ENCODE data around the gene AP3B2. TPM values are rescaled to one million over a fixed set of nuclear protein-coding genes. Genes with fewer than 3 reads are reported as not detected.
A peak's percentile ranks its signal among the peaks of the same experiment; 100 is the strongest.

Gene AP3B2
- total and polyA plus RNA-seq, 7 experiments from 2014 or later, result 0.35 to 1.2 (median 0.76) TPM; not detected in 1

DNA sequence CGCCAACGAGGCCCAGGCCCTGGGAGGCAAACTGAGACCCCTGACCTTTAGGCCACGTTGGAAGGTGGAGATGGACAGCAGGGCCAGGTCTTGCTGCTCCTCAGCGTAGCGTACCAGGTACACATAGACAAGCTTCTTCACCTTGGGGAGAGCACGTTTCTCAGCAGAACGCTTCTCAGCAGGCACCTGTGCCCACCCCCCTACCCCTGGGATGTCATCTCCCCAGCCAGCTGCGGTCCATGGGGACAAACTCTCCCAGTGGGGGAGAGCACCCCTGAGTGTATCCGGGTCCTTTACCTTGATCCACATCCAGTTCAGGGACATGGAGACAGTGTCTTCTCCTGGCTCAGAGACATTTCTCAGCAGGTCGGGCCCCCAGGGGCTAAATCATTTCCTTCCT lies 21.0 kb downstream of the AP3B2 start:
- Mint-ChIP-seq H3K4me3 (no peak overlapping the region), H3K9me3 (no peaks in the 10 kb centered on the region), H3K27me3 (peaks cover 0 to 11% (median 0%) of the 10 kb centered on the region in 5 donors), H3K27ac (no peak overlapping the region), H3K4me1 (no peaks in the 10 kb centered on the region), H3K36me3 (no peaks in the 10 kb centered on the region)
- CTCF ChIA-PET, result no interaction called here
- H3K4me1 ChIP-seq (ENCODE audit: control insufficient read depth in 2 of 2, insufficient read depth in 2 of 2, low read length in 2 of 2), result no peaks in the 10 kb centered on the region
- no peak for ATAC-seq
- H3K4me3 ChIP-seq (ENCODE audit: low read length), result no peak overlapping the region
- H3K36me3 ChIP-seq (ENCODE audit: control insufficient read depth in 2 of 3, insufficient read depth in 3 of 3, low read length in 3 of 3), result no peaks in the 10 kb centered on the region
- H3K9me3 ChIP-seq (ENCODE audit: control insufficient read depth in 2 of 3, low read length in 3 of 3), result no peaks in the 10 kb centered on the region
- H3K27ac ChIP-seq (ENCODE audit: low read depth, low read length), result no peak overlapping the region
- intact Hi-C loops (cut with micrococcal nuclease), result no loop called here
- DNase-seq, result no peak
- POLR2A ChIA-PET, result no interaction called here
- H3K27me3 ChIP-seq (ENCODE audit: control insufficient read depth in 2 of 2, insufficient read depth in 2 of 2, low read length in 2 of 2), result no peaks in the 10 kb centered on the region

- H3K27me3 ChIP-seq (ENCODE audit: control insufficient read depth in 2 of 2, insufficient read depth in 2 of 2, low read length in 2 of 2), result no peaks in the 10 kb centered on the region
Measured at GRCh38 chr15:82681371-82681770, 28.3 kb downstream of the AP3B2 start.

DNA sequence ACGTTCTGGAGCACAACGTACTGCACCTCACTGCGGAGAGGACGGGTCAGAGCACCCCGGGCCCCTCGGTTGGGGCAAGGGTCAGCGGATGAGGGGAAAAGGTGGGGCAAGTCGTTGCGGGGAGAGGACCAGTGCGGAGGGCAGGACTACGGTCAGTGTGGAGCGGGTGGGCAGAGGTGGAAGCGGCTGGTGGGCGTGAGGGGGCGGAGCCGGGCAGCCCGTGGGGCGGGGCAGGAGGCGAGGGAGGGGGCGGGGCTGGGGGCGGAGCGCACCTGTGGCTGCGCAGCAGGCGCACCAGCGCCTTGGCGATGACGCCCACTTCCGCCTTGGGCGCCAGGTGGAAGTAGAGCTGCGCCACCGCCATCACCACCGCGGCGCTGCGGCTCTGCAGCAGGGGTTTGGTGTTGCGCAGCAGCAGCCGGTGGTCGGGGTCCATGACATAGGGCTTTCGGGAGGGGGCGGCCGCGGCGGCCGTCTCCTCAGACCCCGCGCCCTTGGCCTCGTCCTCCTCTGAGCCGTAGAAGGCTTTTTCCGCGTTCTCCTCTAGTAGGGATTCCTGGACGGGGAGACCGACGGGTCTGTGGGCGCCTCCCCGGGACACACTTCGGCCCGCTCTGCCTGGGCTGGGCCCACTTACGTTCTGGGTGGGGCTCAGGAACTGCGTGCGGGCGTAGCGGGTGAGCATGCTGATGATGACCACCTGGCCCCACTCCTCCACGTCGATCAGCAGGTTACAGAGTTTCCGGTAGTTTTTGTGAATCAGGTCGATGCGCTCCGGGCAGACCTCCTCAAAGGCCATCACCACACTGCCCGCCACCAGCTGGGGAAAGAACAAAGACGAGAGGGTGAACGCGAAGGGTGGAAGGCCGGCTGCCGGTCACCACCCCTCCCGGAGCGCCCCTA lies 29.2 kb downstream of the AP3B2 start:
- Mint-ChIP-seq H3K36me3 (no peaks in the 10 kb centered on the region), H3K9me3 (peaks cover 0 to 3% (median 0%) of the 10 kb centered on the region in 11 donors), H3K27me3 (peaks cover 0 to 42% (median 0%) of the 10 kb centered on the region in 5 donors), H3K4me3 (peak overlapping the region; percentile 82 to 96 (median 93)), H3K27ac (peak overlapping the region in 8 of 9 donors; percentile 91 to 97 (median 94)), H3K4me1 (peaks cover 0 to 19% (median 14%) of the 10 kb centered on the region in 7 donors)
- Histone ChIP-seq H3K36me3 (ENCODE audit: control insufficient read depth in 2 of 3, insufficient read depth in 3 of 3, low read length in 3 of 3) (no peaks in the 10 kb centered on the region), H3K27me3 (ENCODE audit: control insufficient read depth in 2 of 2, insufficient read depth in 2 of 2, low read length in 2 of 2) (no peaks in the 10 kb centered on the region), H3K27ac (ENCODE audit: low read depth, low read length) (peak overlapping the region; percentile 83), H3K4me3 (ENCODE audit: low read length) (peak overlapping the region; percentile 97), H3K4me1 (ENCODE audit: control insufficient read depth in 2 of 2, insufficient read depth in 2 of 2, low read length in 2 of 2) (peaks cover 9% of the 10 kb centered on the region in 2 donors), H3K9me3 (ENCODE audit: control insufficient read depth in 2 of 3, low read length in 3 of 3) (no peaks in the 10 kb centered on the region)
- DNase-seq (peak; percentile 47 to 88 (median 82)), ATAC-seq (peak; percentile 98)
- POLR2A ChIA-PET, result interaction anchor here (0.6 to 3.4 kb wide), 12 partner anchors 19 to 386 kb away, joined by 3 to 24 read pairs (median 3); partner anchors contain the start of genes AP3B2, BTBD1, C15orf40 and CPEB1
- CTCF ChIA-PET, result interaction anchor here (0.6 to 1.0 kb wide), 4 partner anchors 34 to 1351 kb away, joined by 3 to 7 read pairs (median 4); no protein-coding TSS in a partner anchor
- intact Hi-C loops (cut with micrococcal nuclease), result loop anchor here (1.0 to 5.0 kb wide), 9 partner anchors 29 to 634 kb away; partner anchors contain the start of genes AP3B2 (in 2 of the 2), BTBD1 (in 1 of the 2), C15orf40 (in 1 of the 2) and MEX3B (in 1 of the 2)

More at GRCh38 chr15:82681371-82681770, 28.3 kb downstream of the AP3B2 start:
- Histone ChIP-seq H3K9me3 (ENCODE audit: control insufficient read depth in 2 of 3, low read length in 3 of 3) (no peaks in the 10 kb centered on the region), H3K4me1 (ENCODE audit: control insufficient read depth in 2 of 2, insufficient read depth in 2 of 2, low read length in 2 of 2) (peaks cover 9% of the 10 kb centered on the region in 2 donors), H3K36me3 (ENCODE audit: control insufficient read depth in 2 of 3, insufficient read depth in 3 of 3, low read length in 3 of 3) (no peaks in the 10 kb centered on the region), H3K4me3 (ENCODE audit: low read length) (peak overlapping the region; percentile 97), H3K27ac (ENCODE audit: low read depth, low read length) (no peak overlapping the region)
- DNase-seq (no peak), ATAC-seq (no peak)
- peak overlapping the region in 8 of 9 donors; percentile 91 to 97 (median 94) for H3K27ac Mint-ChIP-seq
- H3K4me1 Mint-ChIP-seq, result peaks cover 0 to 19% (median 14%) of the 10 kb centered on the region in 7 donors
- H3K36me3 Mint-ChIP-seq, result no peaks in the 10 kb centered on the region
- CTCF ChIA-PET, result interaction anchor here (0.6 to 1.0 kb wide), 4 partner anchors 35 to 321 kb away, joined by 3 to 7 read pairs (median 3); no protein-coding TSS in a partner anchor
- POLR2A ChIA-PET, result interaction anchor here (0.8 to 3.4 kb wide), 11 partner anchors 20 to 385 kb away, joined by 3 to 24 read pairs (median 3); partner anchors contain the start of genes BTBD1, C15orf40, CPEB1 and RAMAC
- peak overlapping the region; percentile 82 to 96 (median 93) for H3K4me3 Mint-ChIP-seq
- intact Hi-C loops (cut with micrococcal nuclease), result loop anchor here in 1 of 2 donors (2.0 to 5.0 kb wide), 3 partner anchors 331 to 635 kb away; partner anchors contain the start of genes BTBD1, C15orf40 and MEX3B
- H3K27me3 Mint-ChIP-seq, result peaks cover 0 to 43% (median 0%) of the 10 kb centered on the region in 5 donors
- peaks cover 0 to 3% (median 0%) of the 10 kb centered on the region in 11 donors for H3K9me3 Mint-ChIP-seq

DNA sequence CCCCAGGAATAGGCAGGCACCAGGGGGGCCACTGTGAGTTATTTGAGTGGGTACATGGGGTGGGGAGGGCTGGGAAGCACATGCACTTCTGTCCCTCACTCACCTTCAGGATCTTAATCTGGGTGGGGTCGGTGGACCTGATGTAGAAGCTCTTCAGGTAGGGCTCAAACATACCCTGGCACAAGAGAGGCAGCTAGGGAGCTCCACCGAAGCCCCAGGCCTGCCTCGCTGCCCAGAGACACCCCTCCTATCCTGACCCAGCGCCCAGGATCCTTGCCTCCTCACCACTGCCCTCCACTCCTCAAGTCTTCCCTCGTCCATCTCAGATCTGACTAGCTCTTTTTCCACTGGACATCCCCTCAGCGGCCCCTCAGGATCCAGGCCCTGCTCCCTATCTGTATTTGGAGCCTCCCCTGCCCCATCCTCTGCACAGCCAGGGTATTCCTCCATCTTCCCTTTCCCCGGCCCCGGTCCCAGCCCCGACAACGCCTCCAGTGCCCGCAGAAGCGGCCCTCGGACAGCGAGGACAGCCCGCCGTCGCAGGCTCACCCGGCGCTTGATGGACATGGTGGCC lies 30.0 kb downstream of the AP3B2 start:
- Mint-ChIP-seq H3K9me3 (peaks cover 0 to 3% (median 0%) of the 10 kb centered on the region in 11 donors), H3K27ac (peak overlapping the region in 7 of 9 donors; percentile 5 to 96 (median 51)), H3K36me3 (no peaks in the 10 kb centered on the region), H3K4me3 (peak overlapping the region; percentile 70 to 96 (median 93)), H3K27me3 (peaks cover 0 to 37% (median 0%) of the 10 kb centered on the region in 5 donors), H3K4me1 (peaks cover 0 to 19% (median 14%) of the 10 kb centered on the region in 7 donors)
- intact Hi-C loops (cut with micrococcal nuclease), result loop anchor here (1.0 to 5.0 kb wide), 9 partner anchors 30 to 633 kb away; partner anchors contain the start of genes AP3B2 (in 2 of the 2), BTBD1 (in 1 of the 2), C15orf40 (in 1 of the 2) and MEX3B (in 1 of the 2)
- H3K27me3 ChIP-seq (ENCODE audit: control insufficient read depth in 2 of 2, insufficient read depth in 2 of 2, low read length in 2 of 2), result no peaks in the 10 kb centered on the region
- H3K4me1 ChIP-seq (ENCODE audit: control insufficient read depth in 2 of 2, insufficient read depth in 2 of 2, low read length in 2 of 2), result peaks cover 9% of the 10 kb centered on the region in 2 donors
- ATAC-seq (no peak), DNase-seq (no peak)
- peak overlapping the region; percentile 62 for H3K4me3 ChIP-seq (ENCODE audit: low read length)
- CTCF ChIA-PET, result no interaction called here
- H3K27ac ChIP-seq (ENCODE audit: low read depth, low read length), result peak overlapping the region; percentile 51
- H3K9me3 ChIP-seq (ENCODE audit: control insufficient read depth in 2 of 3, low read length in 3 of 3), result no peaks in the 10 kb centered on the region
- H3K36me3 ChIP-seq (ENCODE audit: control insufficient read depth in 2 of 3, insufficient read depth in 3 of 3, low read length in 3 of 3), result no peaks in the 10 kb centered on the region
- POLR2A ChIA-PET, result interaction anchor here (0.6 to 3.4 kb wide), 5 partner anchors 30 to 139 kb away, joined by 3 to 24 read pairs (median 12); partner anchors contain the start of genes AP3B2, RPS17 and WHAMM

GRCh38 chr15:82677720-82678323 lies 31.9 kb downstream of the AP3B2 start:
- Histone ChIP-seq H3K27me3 (ENCODE audit: control insufficient read depth in 2 of 2, insufficient read depth in 2 of 2, low read length in 2 of 2) (no peaks in the 10 kb centered on the region), H3K36me3 (ENCODE audit: control insufficient read depth in 2 of 3, insufficient read depth in 3 of 3, low read length in 3 of 3) (no peaks in the 10 kb centered on the region), H3K9me3 (ENCODE audit: control insufficient read depth in 2 of 3, low read length in 3 of 3) (no peaks in the 10 kb centered on the region), H3K4me1 (ENCODE audit: control insufficient read depth in 2 of 2, insufficient read depth in 2 of 2, low read length in 2 of 2) (peaks cover 9% of the 10 kb centered on the region in 2 donors), H3K4me3 (ENCODE audit: low read length) (no peak overlapping the region), H3K27ac (ENCODE audit: low read depth, low read length) (no peak overlapping the region)
- CTCF ChIA-PET, result no interaction called here
- no peaks in the 10 kb centered on the region for H3K36me3 Mint-ChIP-seq
- intact Hi-C loops (cut with micrococcal nuclease), result no loop called here
- ATAC-seq (no peak), DNase-seq (no peak)
- peaks cover 0 to 34% (median 0%) of the 10 kb centered on the region in 5 donors for H3K27me3 Mint-ChIP-seq
- no peak overlapping the region for H3K4me3 Mint-ChIP-seq
- H3K27ac Mint-ChIP-seq, result no peak overlapping the region
- H3K9me3 Mint-ChIP-seq, result peaks cover 0 to 3% (median 0%) of the 10 kb centered on the region in 11 donors
- H3K4me1 Mint-ChIP-seq, result peaks cover 0 to 19% (median 14%) of the 10 kb centered on the region in 7 donors
- POLR2A ChIA-PET, result interaction anchor here (0.6 to 1.1 kb wide), 2 partner anchors 9 to 138 kb away, joined by 3 read pairs; partner anchors contain the start of gene RPS17

DNA sequence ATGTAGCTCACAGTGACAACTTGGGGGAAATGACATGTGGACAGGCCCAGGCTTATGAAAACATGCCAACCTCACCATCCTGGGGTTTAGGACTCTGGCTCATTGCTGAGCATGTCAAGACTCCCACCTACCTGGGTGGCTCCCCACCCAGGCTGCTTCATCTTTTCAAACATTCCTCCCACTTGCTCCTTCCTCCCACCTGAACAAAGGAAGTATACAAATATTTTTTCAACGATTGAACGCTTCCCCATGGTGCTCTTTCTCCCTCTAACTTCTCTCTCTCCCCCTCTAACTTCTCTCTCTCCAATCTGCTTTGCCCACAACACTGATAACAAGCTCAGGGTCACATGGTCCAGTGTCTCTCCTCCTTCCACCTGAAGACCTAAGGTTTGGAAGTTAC lies 34.8 kb downstream of the AP3B2 start:
- POLR2A ChIA-PET, result no interaction called here
- intact Hi-C loops (cut with micrococcal nuclease), result no loop called here
- peaks cover 0 to 4% (median 4%) of the 10 kb centered on the region in 7 donors for H3K4me1 Mint-ChIP-seq

More for the DNA sequence above, 34.8 kb downstream of the AP3B2 start:
- DNase-seq, result no peak
- Mint-ChIP-seq H3K9me3 (no peaks in the 10 kb centered on the region), H3K27ac (no peak overlapping the region), H3K36me3 (no peaks in the 10 kb centered on the region), H3K27me3 (peaks cover 0 to 15% (median 0%) of the 10 kb centered on the region in 5 donors), H3K4me3 (no peak overlapping the region)
- CTCF ChIA-PET, result no interaction called here
- no peaks in the 10 kb centered on the region for H3K27me3 ChIP-seq (ENCODE audit: control insufficient read depth in 2 of 2, insufficient read depth in 2 of 2, low read length in 2 of 2)
- no peak overlapping the region for H3K27ac ChIP-seq (ENCODE audit: low read depth, low read length)
- no peaks in the 10 kb centered on the region for H3K36me3 ChIP-seq (ENCODE audit: control insufficient read depth in 2 of 3, insufficient read depth in 3 of 3, low read length in 3 of 3)
- ATAC-seq, result no peak
- H3K4me1 ChIP-seq (ENCODE audit: control insufficient read depth in 2 of 2, insufficient read depth in 2 of 2, low read length in 2 of 2), result no peaks in the 10 kb centered on the region
- H3K9me3 ChIP-seq (ENCODE audit: control insufficient read depth in 2 of 3, low read length in 3 of 3), result no peaks in the 10 kb centered on the region
- H3K4me3 ChIP-seq (ENCODE audit: low read length), result no peak overlapping the region
